ENCODE data around the gene SPIN1.

SPIN1 gene

DNA sequence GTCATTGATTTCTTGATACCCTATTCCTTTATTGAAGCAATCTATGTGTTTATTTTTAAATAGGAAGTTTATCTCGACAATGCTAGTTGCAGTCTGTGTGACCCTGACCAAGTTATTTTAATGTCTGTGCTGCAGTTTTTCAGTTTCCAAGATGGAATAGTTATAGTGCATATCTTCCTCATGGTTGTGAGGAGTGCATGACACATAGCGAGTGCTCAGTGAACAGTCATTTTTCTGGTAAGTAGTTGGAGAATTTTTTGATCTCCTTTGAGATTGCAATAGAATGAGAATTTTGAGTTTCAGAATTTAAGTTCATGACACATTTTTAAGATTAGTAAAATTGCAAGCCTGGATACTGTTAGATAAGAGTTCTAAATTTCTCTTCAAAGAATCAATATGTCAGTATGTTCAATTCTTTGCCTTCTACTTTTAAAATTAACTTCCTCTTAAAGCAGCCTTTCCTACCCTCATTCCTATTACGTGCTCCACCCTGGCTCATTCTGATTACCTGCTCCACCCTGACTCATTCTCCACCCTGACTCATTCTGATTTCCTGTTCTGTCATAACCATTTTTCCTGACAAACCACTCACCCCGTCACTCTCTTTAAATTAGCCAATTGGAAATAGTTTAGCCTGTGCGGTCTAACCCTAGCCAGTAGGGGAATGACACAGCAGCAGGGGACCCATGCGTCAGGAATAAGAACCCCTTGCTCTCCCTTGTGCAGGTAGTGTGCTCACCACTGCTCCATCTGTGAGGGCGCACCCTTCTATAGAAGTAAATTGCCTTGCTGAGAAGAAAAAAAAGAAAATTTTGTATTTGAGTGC is 30.7 kb downstream of the SPIN1 start:
- DNase-seq, result peak; percentile 45
- Histone ChIP-seq H3K36me3 (replicated peaks) (peaks cover 4% of the 10 kb centered on the region), H3K4me3 (ENCODE audit: low read depth, low read length) (no peak overlapping the region), H3K27ac (peak overlapping the region; percentile 11), H3K27me3 (replicated peaks) (no peaks in the 10 kb centered on the region)
- in situ Hi-C loops (cut with HindIII; ENCODE audit: low pct_ligation_motif_present, low sequenced_read_pairs), result no loop called here
- TF ChIP-seq, protein P1, sequence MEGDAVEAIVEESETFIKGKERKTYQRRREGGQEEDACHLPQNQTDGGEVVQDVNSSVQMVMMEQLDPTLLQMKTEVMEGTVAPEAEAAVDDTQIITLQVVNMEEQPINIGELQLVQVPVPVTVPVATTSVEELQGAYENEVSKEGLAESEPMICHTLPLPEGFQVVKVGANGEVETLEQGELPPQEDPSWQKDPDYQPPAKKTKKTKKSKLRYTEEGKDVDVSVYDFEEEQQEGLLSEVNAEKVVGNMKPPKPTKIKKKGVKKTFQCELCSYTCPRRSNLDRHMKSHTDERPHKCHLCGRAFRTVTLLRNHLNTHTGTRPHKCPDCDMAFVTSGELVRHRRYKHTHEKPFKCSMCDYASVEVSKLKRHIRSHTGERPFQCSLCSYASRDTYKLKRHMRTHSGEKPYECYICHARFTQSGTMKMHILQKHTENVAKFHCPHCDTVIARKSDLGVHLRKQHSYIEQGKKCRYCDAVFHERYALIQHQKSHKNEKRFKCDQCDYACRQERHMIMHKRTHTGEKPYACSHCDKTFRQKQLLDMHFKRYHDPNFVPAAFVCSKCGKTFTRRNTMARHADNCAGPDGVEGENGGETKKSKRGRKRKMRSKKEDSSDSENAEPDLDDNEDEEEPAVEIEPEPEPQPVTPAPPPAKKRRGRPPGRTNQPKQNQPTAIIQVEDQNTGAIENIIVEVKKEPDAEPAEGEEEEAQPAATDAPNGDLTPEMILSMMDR (IDR thresholded peaks at IDR 0.05; ENCODE audit: low read depth, low read length, missing control alignments), result no peak

DNA sequence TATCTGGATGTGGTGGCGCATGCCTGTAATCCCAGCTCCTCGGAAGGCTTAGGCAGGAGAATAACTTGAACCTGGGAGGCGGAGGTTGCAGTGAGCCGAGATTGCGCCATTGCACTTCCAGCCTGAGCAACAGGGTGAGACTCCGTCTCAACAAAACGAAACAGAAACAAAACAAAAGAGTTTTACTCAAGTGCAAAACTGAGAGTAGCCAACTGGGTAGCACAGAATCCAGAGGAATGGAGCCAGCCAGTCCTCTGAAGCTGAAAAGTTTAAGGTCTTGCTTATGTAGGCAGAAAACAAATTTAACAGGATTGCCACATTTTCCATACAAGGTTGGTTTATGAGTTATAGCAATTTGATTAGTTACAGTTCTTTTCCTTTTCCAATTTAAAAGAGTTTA is 32.0 kb downstream of the SPIN1 start:
- TF ChIP-seq, protein P1 (IDR thresholded peaks at IDR 0.05; ENCODE audit: low read depth, low read length, missing control alignments), result no peak
- H3K4me3 ChIP-seq (ENCODE audit: low read depth, low read length), result no peak overlapping the region
- DNase-seq, result no peak
- H3K36me3 ChIP-seq (replicated peaks), result peaks cover 4% of the 10 kb centered on the region
- in situ Hi-C loops (cut with HindIII; ENCODE audit: low pct_ligation_motif_present, low sequenced_read_pairs), result no loop called here
- H3K27me3 ChIP-seq (replicated peaks), result no peaks in the 10 kb centered on the region
- no peak overlapping the region for H3K27ac ChIP-seq

DNA sequence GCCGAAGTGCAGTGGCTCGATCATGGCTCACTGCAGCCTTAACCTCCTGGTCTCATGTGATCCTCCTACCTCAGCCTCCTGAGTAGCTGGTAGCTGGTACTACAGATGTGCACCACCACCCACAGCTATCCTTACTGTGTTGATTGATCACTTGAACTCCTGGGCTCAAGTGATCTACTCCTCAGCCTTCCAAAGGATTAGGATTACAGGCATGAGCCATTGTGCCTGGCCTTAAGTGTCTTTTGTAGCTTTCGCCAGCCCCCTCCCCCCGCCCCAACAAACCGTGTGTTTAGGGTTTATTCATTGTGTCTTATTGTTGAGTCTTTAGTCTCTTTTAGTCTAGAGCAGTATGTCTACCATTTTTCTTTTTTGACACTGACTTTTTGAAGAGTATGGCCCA is 33.1 kb downstream of the SPIN1 start:
- Histone ChIP-seq H3K4me3 (ENCODE audit: low read depth, low read length) (no peak overlapping the region), H3K27ac (no peak overlapping the region), H3K36me3 (replicated peaks) (peaks cover 4% of the 10 kb centered on the region), H3K27me3 (replicated peaks) (no peaks in the 10 kb centered on the region)
- no peak for DNase-seq
- in situ Hi-C loops (cut with HindIII; ENCODE audit: low pct_ligation_motif_present, low sequenced_read_pairs), result no loop called here
- TF ChIP-seq, protein P1 (IDR thresholded peaks at IDR 0.05; ENCODE audit: low read depth, low read length, missing control alignments), result no peak

DNA sequence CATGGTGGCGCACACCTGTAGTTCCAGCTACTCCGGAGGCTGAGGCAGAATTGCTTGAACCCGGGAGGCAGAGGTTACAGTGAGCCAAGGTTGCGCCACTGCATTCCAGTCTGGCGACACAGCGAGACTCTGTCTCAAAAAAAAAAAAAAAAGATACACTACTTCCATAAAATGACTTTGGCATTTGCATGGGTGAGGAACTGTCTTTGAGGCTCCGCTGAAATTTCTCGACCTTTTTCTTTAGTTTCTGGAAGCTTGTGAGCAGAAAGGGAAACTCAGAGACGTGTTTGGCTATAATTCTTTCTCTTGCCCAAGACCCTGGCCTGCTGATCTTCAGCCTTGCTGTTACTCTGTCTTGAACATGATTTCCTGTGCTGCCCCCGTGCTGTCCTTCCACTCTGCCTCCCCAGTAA is 37.3 kb downstream of the SPIN1 start:
- no peaks in the 10 kb centered on the region for H3K27me3 ChIP-seq (replicated peaks)
- in situ Hi-C loops (cut with HindIII; ENCODE audit: low pct_ligation_motif_present, low sequenced_read_pairs), result no loop called here
- no peak for DNase-seq
- H3K36me3 ChIP-seq (replicated peaks), result peaks cover 3% of the 10 kb centered on the region
- no peak overlapping the region for H3K4me3 ChIP-seq (ENCODE audit: low read depth, low read length)
- TF ChIP-seq, protein P1 (IDR thresholded peaks at IDR 0.05; ENCODE audit: low read depth, low read length, missing control alignments), result no peak
- no peak overlapping the region for H3K27ac ChIP-seq

DNA sequence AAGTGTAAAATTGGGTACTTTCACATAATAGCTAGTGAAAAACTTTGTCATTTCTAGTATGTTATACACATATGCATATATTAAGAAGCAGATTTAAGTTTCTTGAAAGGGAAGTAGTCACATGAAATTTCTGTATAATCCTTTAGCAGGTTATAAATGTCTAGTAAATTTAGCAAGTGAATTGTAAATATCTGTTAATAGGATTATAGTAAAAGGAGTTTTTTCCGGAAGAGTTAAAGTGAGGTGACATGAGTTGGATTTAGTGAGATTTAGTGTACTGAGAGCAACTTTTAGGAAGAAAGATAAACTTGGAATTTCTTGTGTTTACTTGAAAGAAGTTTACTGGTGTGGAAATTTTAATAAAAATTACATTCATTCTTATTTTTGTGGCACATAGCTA is 38.4 kb downstream of the SPIN1 start:
- TF ChIP-seq, protein P1 (IDR thresholded peaks at IDR 0.05; ENCODE audit: low read depth, low read length, missing control alignments), result no peak
- H3K36me3 ChIP-seq (replicated peaks), result peaks cover under 1% of the 10 kb centered on the region
- no peak overlapping the region for H3K27ac ChIP-seq
- H3K4me3 ChIP-seq (ENCODE audit: low read depth, low read length), result no peak overlapping the region
- in situ Hi-C loops (cut with HindIII; ENCODE audit: low pct_ligation_motif_present, low sequenced_read_pairs), result no loop called here
- no peak for DNase-seq
- H3K27me3 ChIP-seq (replicated peaks), result no peaks in the 10 kb centered on the region
